Ovary (tissue), 9 donors: ENCODE results near the gene AKR1C3. TPM values are rescaled to one million over a fixed set of nuclear protein-coding genes. Genes with fewer than 3 reads are reported as not detected.

Source experiments
- DNase-seq, 5 donors: peaks; one replicate each; pipeline ENCODE4 v3.0.0-alpha.2; 2019 to 2020
- H3K27ac ChIP-seq, 2 donors: fragments of 200-600 bp; one replicate each; pipeline versions ENCODE4 v1.5.1 to v1.8.0; 2019 to 2022
- H3K27me3 ChIP-seq: fragments of 200-600 bp; one replicate; pipeline ENCODE4 v1.8.0; 2022
- H3K36me3 ChIP-seq: fragments of 200-600 bp; sonication (generic); one replicate; pipeline ENCODE4 v1.5.1; 2019
- H3K4me1 ChIP-seq: one replicate; pipeline ENCODE4 v1.8.1; 2013; ENCODE audit warnings: mild to moderate bottlenecking, moderate library complexity; ENCODE audit not compliant: insufficient read depth
- H3K4me3 ChIP-seq: fragments of 200-600 bp; sonication (generic); one replicate; pipeline ENCODE4 v1.5.1; 2017
- H3K9me3 ChIP-seq, 2 donors: fragments of 200-600 bp in 1 of 2; sonication (generic) in 1 of 2; one replicate each; pipeline versions ENCODE4 v1.5.1 to v1.8.1; 2013 to 2019; ENCODE audit warnings: mild to moderate bottlenecking in 1 of 2, moderate library complexity in 1 of 2
- CTCF ChIP-seq, 3 donors: fragments of 450-650 bp in 2 of 3; fragments of 200-600 bp in 1 of 3; IDR thresholded peaks; one replicate each; pipeline versions ENCODE4 v1.5.1 to v1.8.0; 2016 to 2022; ENCODE audit warnings: antibody characterized with exemption in 3 of 3, mild to moderate bottlenecking in 1 of 3
- EP300 ChIP-seq: sonication (generic); formaldehyde crosslinking; IDR thresholded peaks from one replicate; pipeline ENCODE4 v1.6.1; 2017; ENCODE audit warnings: antibody characterized with exemption
- POLR2A ChIP-seq: fragments of 450-650 bp; IDR thresholded peaks from one replicate; pipeline ENCODE4 v1.6.1; 2017; ENCODE audit warnings: antibody characterized with exemption, mild to moderate bottlenecking, moderate library complexity
- WGBS, 3 donors: extraction: QIAGEN DNeasy Blood & Tissue Kit in 1 of 3; methylation state at CpG; one replicate each; pipeline versions ENCODE4 v1.1.5 to v1.1.7; 2013 to 2017; 5-methylcytosine and 5-hydroxymethylcytosine counted together
- intact Hi-C, 4 donors: fragments of 100-400 bp; cut with DNase I; formaldehyde crosslinking; loops; one replicate each; pipeline versions ENCODE4 v1.11.0 to v1.15.1; 2022 to 2023
- polyA plus RNA-seq, 2 donors: library from polyadenylated mRNA; stranded (reverse); fragments of 200-250 nt in 1 of 2; fragments of 350-450 nt in 1 of 2; fragmentation: Illumina TruSeq in 1 of 2; extraction: RNeasy Lipid Tissue Mini Kit (QIAGEN cat#74804) in 1 of 2; gene quantifications; one replicate each; pipeline ENCODE4 v1.2.3, GENCODE V29; 2013 to 2014
- small RNA-seq: library from RNA; depleted of rRNA; stranded (forward); fragments of <200 nt; gene quantifications from one replicate; pipeline ENCODE3, GENCODE V24; 2016
- total RNA-seq, 7 donors: library from RNA; depleted of rRNA in 2 of 7; stranded (reverse); fragments of >200 nt in 2 of 7; fragmentation: NEBNext Ultra II Directional in 3 of 7; extraction: Animal tissue kit (Norgen Biotek cat#: 25700) in 3 of 7; gene quantifications; one replicate each; pipeline versions ENCODE4 v1.1.0 to v1.2.4, GENCODE V29; 2016 to 2023
- donor health status: DM: no; HTN: no; CAD: no; lungs with moderate emphysema.
- donor health status: DM: no; HTN: no; CAD: no.
- donor health status: Bipolar disorder and iron deficiency.
- donor health status: DM: yes; HTN: yes; CAD: no.
- donor health status: DM: no; HTN: no; CAD: no.
- donor health status: DM: yes; HTN: yes; CAD: no.

Gene AKR1C3
- total and polyA plus RNA-seq, 9 donors = 10.7 to 26.5 (median 18.5) TPM

GRCh38 chr10:5148678-5149032 lies 54.4 kb downstream of the AKR1C3 start:
- H3K27ac ChIP-seq = no peak overlapping the region
- H3K27me3 ChIP-seq = no peaks in the 10 kb centered on the region
- no peaks in the 10 kb centered on the region for H3K9me3 ChIP-seq
- TF ChIP-seq CTCF (IDR thresholded peaks at IDR 0.05) (no peak), EP300 (no peak), POLR2A (no peak)
- intact Hi-C loops = no loop called here
- no peak overlapping the region for H3K4me3 ChIP-seq
- H3K36me3 ChIP-seq = no peaks in the 10 kb centered on the region
- no peak for DNase-seq
- no peaks in the 10 kb centered on the region for H3K4me1 ChIP-seq
- 48 to 69% (median 53%) methylated on average over 1 of the region's 1 CpG for WGBS, 3 donors

GRCh38 chr10:5151076-5151475 lies 56.9 kb downstream of the AKR1C3 start:
- 91 to 93% (median 92%) methylated on average over 3 of the region's 3 CpGs for WGBS, 3 donors
- TF ChIP-seq CTCF (IDR thresholded peaks at IDR 0.05) (no peak), EP300 (no peak)
- Histone ChIP-seq H3K36me3 (no peaks in the 10 kb centered on the region), H3K4me3 (no peak overlapping the region), H3K4me1 (no peaks in the 10 kb centered on the region), H3K27me3 (no peaks in the 10 kb centered on the region), H3K27ac (no peak overlapping the region), H3K9me3 (no peaks in the 10 kb centered on the region)
- DNase-seq = no peak
- intact Hi-C loops = no loop called here

GRCh38 chr10:5155951-5156350 lies 61.7 kb downstream of the AKR1C3 start:
- Histone ChIP-seq H3K4me1 (no peaks in the 10 kb centered on the region), H3K36me3 (no peaks in the 10 kb centered on the region), H3K27me3 (no peaks in the 10 kb centered on the region), H3K9me3 (no peaks in the 10 kb centered on the region), H3K27ac (no peak overlapping the region), H3K4me3 (no peak overlapping the region)
- DNase-seq = no peak
- WGBS, 3 donors = 10 to 33% (median 11%) methylated on average over 1 of the region's 1 CpG
- intact Hi-C loops = no loop called here
- TF ChIP-seq EP300 (no peak), CTCF (IDR thresholded peaks at IDR 0.05) (no peak), POLR2A (no peak)

Small RNA genes within 50 kb of the gene (small RNA-seq; reads per million reads assigned to genes)
- gene RF00096 = not detected

Other genes with a start within 250 kb of the AKR1C3 start
- 10 to 100 TPM in 6 of 7 donors, 1 to 10 TPM in 1; 3.6 to 22.9 (median 19.1) TPM for gene AKR1C1, start 131.0 kb upstream of the AKR1C3 start, total RNA-seq
- gene AKR1C1, start 131.0 kb upstream of the AKR1C3 start, polyA plus RNA-seq = 10 to 100 TPM; 11.7 to 20.6 TPM
- 10 to 100 TPM in 5 of 7 donors, 1 to 10 TPM in 2; 2.0 to 17.4 (median 14.0) TPM for gene AKR1C2, start 90.6 kb upstream of the AKR1C3 start, total RNA-seq
- 10 to 100 TPM in 1 of 2 donors, 1 to 10 TPM in 1; 9.8 to 24.5 TPM for gene AKR1C2, start 90.6 kb upstream of the AKR1C3 start, polyA plus RNA-seq
- under 1 TPM in 1 of 7 donors, not detected in 6; 0.80 TPM for gene AKR1C8, start 90.7 kb downstream of the AKR1C3 start, total RNA-seq
- gene AKR1C8, start 90.7 kb downstream of the AKR1C3 start, polyA plus RNA-seq = not detected
- gene AKR1C4, start 102.4 kb downstream of the AKR1C3 start, total RNA-seq = not detected
- gene AKR1C4, start 102.4 kb downstream of the AKR1C3 start, polyA plus RNA-seq = not detected